Liver (tissue), 9 donors: Measurements from ENCODE around the gene GABRB1. TPM values are rescaled to one million over a fixed set of nuclear protein-coding genes. Genes with fewer than 3 reads are reported as not detected.

Experiments used
- DNase-seq: peaks from one replicate; pipeline ENCODE4 v3.0.0-alpha.2; 2017; ENCODE audit warnings: low spot score
- H3K27ac ChIP-seq, 2 donors: one replicate each; pipeline ENCODE4 v1.7.0; 2013; ENCODE audit warnings: inconsistent platforms in 2 of 2, low read length in 2 of 2, control low read depth in 1 of 2, low read depth in 1 of 2, mild to moderate bottlenecking in 1 of 2
- H3K27me3 ChIP-seq, 4 donors: one replicate each; pipeline versions ENCODE4 v1.6.1 to v1.7.0; 2013; ENCODE audit warnings: low read length in 3 of 4, inconsistent platforms in 1 of 4, mild to moderate bottlenecking in 1 of 4, moderate library complexity in 1 of 4; ENCODE audit not compliant: control insufficient read depth in 4 of 4, insufficient read depth in 4 of 4
- H3K36me3 ChIP-seq, 4 donors: one replicate each; pipeline versions ENCODE4 v1.6.1 to v1.7.0; 2013; ENCODE audit warnings: low read length in 3 of 4, mild to moderate bottlenecking in 3 of 4, low read depth in 1 of 4, moderate library complexity in 1 of 4; ENCODE audit not compliant: control insufficient read depth in 4 of 4, insufficient read depth in 3 of 4
- H3K4me1 ChIP-seq, 4 donors: one replicate each; pipeline versions ENCODE4 v1.6.1 to v1.7.0; 2013; ENCODE audit warnings: low read length in 3 of 4, mild to moderate bottlenecking in 3 of 4, moderate library complexity in 1 of 4; ENCODE audit not compliant: control insufficient read depth in 4 of 4, insufficient read depth in 4 of 4
- H3K4me3 ChIP-seq, 3 donors: one replicate each; pipeline versions ENCODE4 v1.6.1 to v1.7.0; 2013; ENCODE audit warnings: low read length in 3 of 3, control low read depth in 1 of 3, low read depth in 1 of 3, mild to moderate bottlenecking in 1 of 3
- H3K9ac ChIP-seq, 2 donors: one replicate each; pipeline ENCODE4 v1.7.0; 2013; ENCODE audit warnings: low read length in 2 of 2, mild to moderate bottlenecking in 2 of 2, moderate library complexity in 2 of 2, control low read depth in 1 of 2, low read depth in 1 of 2
- H3K9me3 ChIP-seq, 4 donors: one replicate each; pipeline versions ENCODE4 v1.6.1 to v1.7.0; 2013; ENCODE audit warnings: low read length in 3 of 4; ENCODE audit not compliant: control insufficient read depth in 4 of 4
- ATF3 ChIP-seq: IDR thresholded peaks from 2 replicates; pipeline ENCODE4 v1.6.1; 2016; ENCODE audit warnings: antibody characterized with exemption
- CTCF ChIP-seq: fragments of 150-350 bp; IDR thresholded peaks from 2 replicates; pipeline ENCODE4 v1.5.1; 2017; ENCODE audit warnings: improper control_type of control experiment, low read depth, low read length; ENCODE audit not compliant: missing input control
- EGR1 ChIP-seq, 2 donors: IDR thresholded peaks; 2 replicates each; pipeline ENCODE4 v1.6.1; 2016 to 2018; ENCODE audit warnings: antibody characterized with exemption in 2 of 2, low read depth in 2 of 2
- FOXA1 ChIP-seq: IDR thresholded peaks from 2 replicates; pipeline ENCODE4 v1.6.1; 2016; ENCODE audit warnings: antibody characterized with exemption
- FOXA2 ChIP-seq: IDR thresholded peaks from 2 replicates; pipeline ENCODE4 v1.6.1; 2016; ENCODE audit warnings: antibody characterized with exemption
- GABPA ChIP-seq, 2 donors: IDR thresholded peaks in 1 of 2; conservative IDR thresholded peaks in 1 of 2; 2 replicates each; pipeline ENCODE4 v1.6.1; 2016; ENCODE audit warnings: antibody characterized with exemption in 2 of 2, mild to moderate bottlenecking in 1 of 2, moderate library complexity in 1 of 2
- HNF4A ChIP-seq, 2 donors: conservative IDR thresholded peaks; 2 replicates each; pipeline ENCODE4 v1.6.1; 2016; ENCODE audit warnings: antibody characterized with exemption in 2 of 2, mild to moderate bottlenecking in 2 of 2
- HNF4G ChIP-seq: IDR thresholded peaks from 2 replicates; pipeline ENCODE4 v1.6.1; 2016; ENCODE audit warnings: antibody characterized with exemption
- JUND ChIP-seq, 2 donors: IDR thresholded peaks; 2 replicates each; pipeline ENCODE4 v1.6.1; 2016; ENCODE audit warnings: antibody characterized with exemption in 2 of 2
- MAX ChIP-seq: IDR thresholded peaks from 2 replicates; pipeline ENCODE4 v1.6.1; 2016; ENCODE audit warnings: antibody characterized with exemption
- NR2F2 ChIP-seq: IDR thresholded peaks from 2 replicates; pipeline ENCODE4 v1.6.1; 2016; ENCODE audit warnings: antibody characterized with exemption
- RAD21 ChIP-seq, 2 donors: IDR thresholded peaks; 2 replicates each; pipeline ENCODE4 v1.6.1; 2016; ENCODE audit warnings: antibody characterized with exemption in 2 of 2, mild to moderate bottlenecking in 2 of 2
- REST ChIP-seq: IDR thresholded peaks from 2 replicates; pipeline ENCODE4 v1.6.1; 2016; ENCODE audit warnings: antibody characterized with exemption, mild to moderate bottlenecking
- RXRA ChIP-seq, 2 donors: IDR thresholded peaks; 2 replicates each; pipeline ENCODE4 v1.6.1; 2017 to 2018; ENCODE audit warnings: antibody characterized with exemption in 2 of 2, mild to moderate bottlenecking in 1 of 2
- SP1 ChIP-seq: IDR thresholded peaks from 2 replicates; pipeline ENCODE4 v1.6.1; 2018; ENCODE audit warnings: antibody characterized with exemption, mild to moderate bottlenecking
- TAF1 ChIP-seq: conservative IDR thresholded peaks from 2 replicates; pipeline ENCODE4 v1.6.1; 2016; ENCODE audit warnings: antibody characterized with exemption, mild to moderate bottlenecking
- YY1 ChIP-seq: IDR thresholded peaks from 2 replicates; pipeline ENCODE4 v1.6.1; 2016; ENCODE audit warnings: antibody characterized with exemption, mild to moderate bottlenecking
- WGBS: extraction: QIAGEN DNeasy Blood & Tissue Kit; methylation state at CpG from one replicate; pipeline ENCODE4 v1.1.7; 2013; 5-methylcytosine and 5-hydroxymethylcytosine counted together
- polyA plus RNA-seq, 2 donors: library from polyadenylated mRNA; stranded (reverse) in 1 of 2; unstranded in 1 of 2; fragments of 200-250 nt in 1 of 2; fragments of >200 nt in 1 of 2; fragmentation: Nextera tagmentation in 1 of 2; extraction: Ambion mirVana in 1 of 2; gene quantifications; one replicate each; pipeline versions ENCODE4 v1.2.1 to v1.2.3, GENCODE V29; 2013 to 2015
- total RNA-seq, 2 donors: library from RNA; depleted of rRNA; stranded (reverse); fragments of >200 nt; gene quantifications; one replicate each; pipeline ENCODE4 v1.2.3, GENCODE V29; 2014
- donor health status: healthy.
- donor health status: healthy.
- donor health status: healthy.
- donor health status: healthy.
- donor health status: healthy.

Gene GABRB1
- total and polyA plus RNA-seq, 4 donors = 0.17 to 1.3 TPM; not detected in 2

GRCh38 chr4:47386561-47387235 lies 355.3 kb downstream of the GABRB1 start:
- no peaks in the 10 kb centered on the region for H3K4me1 ChIP-seq
- H3K27me3 ChIP-seq = no peaks in the 10 kb centered on the region
- no peaks in the 10 kb centered on the region for H3K9me3 ChIP-seq
- 64% methylated on average over 2 of the region's 2 CpGs for WGBS
- no peak overlapping the region for H3K4me3 ChIP-seq
- TF ChIP-seq RAD21 (IDR thresholded peaks at IDR 0.05) = no peak
- no peak for TF ChIP-seq YY1
- no peak for TF ChIP-seq MAX
- TF ChIP-seq REST = no peak
- TF ChIP-seq NR2F2 = no peak
- TF ChIP-seq HNF4A (conservative IDR thresholded peaks at IDR 0.05) = no peak
- TF ChIP-seq TAF1 = no peak
- no peak for TF ChIP-seq GABPA (IDR thresholded peaks at IDR 0.05 in 1 of 2, conservative IDR thresholded peaks at IDR 0.05 in 1 of 2)
- no peak for TF ChIP-seq JUND (IDR thresholded peaks at IDR 0.05)
- TF ChIP-seq EGR1 (IDR thresholded peaks at IDR 0.05; ENCODE audit: low read depth in 2 of 2) = no peak
- no peak for TF ChIP-seq RXRA (IDR thresholded peaks at IDR 0.05)
- TF ChIP-seq FOXA2 = no peak
- no peak for TF ChIP-seq HNF4G
- no peak for TF ChIP-seq ATF3
- H3K27ac ChIP-seq = no peak overlapping the region
- DNase-seq = no peak
- no peak overlapping the region for H3K9ac ChIP-seq
- no peaks in the 10 kb centered on the region for H3K36me3 ChIP-seq

- no peaks in the 10 kb centered on the region for H3K9me3 ChIP-seq
- no peak overlapping the region for H3K4me3 ChIP-seq
- DNase-seq = no peak
- no peak overlapping the region for H3K27ac ChIP-seq
- TF ChIP-seq SP1 (no peak), CTCF (no peak), GABPA (IDR thresholded peaks at IDR 0.05 in 1 of 2, conservative IDR thresholded peaks at IDR 0.05 in 1 of 2) (no peak), ATF3 (no peak), HNF4A (conservative IDR thresholded peaks at IDR 0.05) (no peak), MAX (no peak), NR2F2 (no peak), JUND (IDR thresholded peaks at IDR 0.05) (no peak), RXRA (IDR thresholded peaks at IDR 0.05) (no peak), REST (no peak), FOXA1 (no peak), HNF4G (no peak), YY1 (no peak), EGR1 (IDR thresholded peaks at IDR 0.05; ENCODE audit: low read depth in 2 of 2) (no peak), FOXA2 (no peak)
- H3K9ac ChIP-seq = no peak overlapping the region
- 72% methylated on average over 5 of the region's 5 CpGs for WGBS
- H3K27me3 ChIP-seq = no peaks in the 10 kb centered on the region
- H3K4me1 ChIP-seq = no peaks in the 10 kb centered on the region
- no peaks in the 10 kb centered on the region for H3K36me3 ChIP-seq
Observed at GRCh38 chr4:47390428-47391125, 359.2 kb downstream of the GABRB1 start.
